Right cardiac atrium (tissue), 5 donors: ENCODE measurements around the gene EIF2B4. TPM values are rescaled to one million over a fixed set of nuclear protein-coding genes. Genes with fewer than 3 reads are reported as not detected.

Experiments used
- ATAC-seq, 2 donors: fragments of 200-7000 bp; cut with Tn5 transposase; one replicate each; pipeline versions ENCODE4 v1.8.0 to v1.9.1; 2020; ENCODE audit warnings: moderate library complexity in 2 of 2, mild to moderate bottlenecking in 1 of 2
- DNase-seq, 3 donors: peaks; one replicate each; pipeline ENCODE4 v3.0.0-alpha.2; 2020
- H3K27ac ChIP-seq: one replicate; pipeline ENCODE4 v1.5.1; 2013; ENCODE audit warnings: mild to moderate bottlenecking, low read length, control low read depth, moderate library complexity
- H3K27me3 ChIP-seq: one replicate; pipeline ENCODE4 v1.6.1; 2013; ENCODE audit not compliant: control insufficient read depth, insufficient read depth
- H3K4me1 ChIP-seq: one replicate; pipeline ENCODE4 v1.6.1; 2013; ENCODE audit warnings: low read length; ENCODE audit not compliant: control insufficient read depth, insufficient read depth
- H3K4me3 ChIP-seq: one replicate; pipeline ENCODE4 v1.5.1; 2013; ENCODE audit warnings: low read length, control low read depth
- H3K9me3 ChIP-seq: one replicate; pipeline ENCODE4 v1.6.1; 2013; ENCODE audit warnings: low read length; ENCODE audit not compliant: control insufficient read depth
- WGBS: extraction: QIAGEN DNeasy Blood & Tissue Kit; methylation state at CpG from one replicate; pipeline ENCODE4 v1.1.7; 2013; 5-methylcytosine and 5-hydroxymethylcytosine counted together
- intact Hi-C, 4 donors: fragments of 100-400 bp; cut with DNase I; formaldehyde crosslinking; loops; one replicate each; pipeline versions ENCODE4 v1.11.0 to v1.14.0; 2022 to 2023
- long read RNA-seq, 4 donors: library from polyadenylated mRNA; unstranded; transcript quantifications; one replicate each; pipeline ENCODE4 v2.0.0, GENCODE V29; 2020 to 2021
- polyA plus RNA-seq: library from polyadenylated mRNA; stranded (reverse); fragments of 200-250 nt; gene quantifications from one replicate; pipeline ENCODE4 v1.2.3, GENCODE V29; 2013
- total RNA-seq, 4 donors: library from RNA; stranded (reverse); fragmentation: NEBNext Ultra II Directional; extraction: Animal tissue kit (Norgen Biotek cat#: 25700); gene quantifications; one replicate each; pipeline ENCODE4 v1.2.1, GENCODE V29; 2021
- donor health status: healthy with polysubstance abuse.
- donor health status: DM: no; HTN: yes; CAD: no.
- donor health status: DM: no; HTN: no; CAD: no.
- donor health status: DM: no; HTN: yes; CAD: no; lungs with severe emphysema.
- donor health status: DM: yes; HTN: yes; CAD: no.

Gene EIF2B4
- total RNA-seq (10 to 100 TPM; 31.8 to 36.0 (median 33.9) TPM), polyA plus RNA-seq (31.2 TPM)
- long read RNA-seq, donor 1, transcript EIF2B4-205 (13 exons, 1,608 nt) = minor isoform, 41 of 105 reads
- long read RNA-seq, donor 1, transcript EIF2B4-201 (13 exons, 1,792 nt) = major isoform, 49 of 105 reads
- long read RNA-seq, donor 1, partial matches to known transcripts = 1 of 105 reads
- long read RNA-seq, donor 1, other reads (novel, unspliced or antisense) = 9 of 105 reads
- long read RNA-seq, donor 2, transcript EIF2B4-201 (13 exons, 1,792 nt) = major isoform, 26 of 52 reads
- long read RNA-seq, donor 2, transcript EIF2B4-205 (13 exons, 1,608 nt) = minor isoform, 16 of 52 reads
- long read RNA-seq, donor 2, partial matches to known transcripts = 1 of 52 reads
- long read RNA-seq, donor 2, other reads (novel, unspliced or antisense) = 6 of 52 reads
- long read RNA-seq, donor 3, transcript EIF2B4-205 (13 exons, 1,608 nt) = minor isoform, 77 of 266 reads
- long read RNA-seq, donor 3, transcript EIF2B4-201 (13 exons, 1,792 nt) = major isoform, 123 of 266 reads
- long read RNA-seq, donor 3, partial matches to known transcripts = 12 of 266 reads
- long read RNA-seq, donor 3, other reads (novel, unspliced or antisense) = 46 of 266 reads
- long read RNA-seq, donor 4, transcript EIF2B4-201 (13 exons, 1,792 nt) = major isoform, 20 of 51 reads
- long read RNA-seq, donor 4, transcript EIF2B4-205 (13 exons, 1,608 nt) = minor isoform, 17 of 51 reads
- long read RNA-seq, donor 4, partial matches to known transcripts = 2 of 51 reads
- long read RNA-seq, donor 4, other reads (novel, unspliced or antisense) = 10 of 51 reads

- H3K27ac ChIP-seq = peak within 1 kb of the TSS; percentile 75
- no peaks in the 10 kb centered on the region for H3K27me3 ChIP-seq
- H3K4me3 ChIP-seq = peak within 1 kb of the TSS; percentile 70
- intact Hi-C loops = no loop called here
- DNase-seq (peak; percentile 99 to 100 (median 100)), ATAC-seq (peak; percentile 96 to 97)
- no peaks in the 10 kb centered on the region for H3K9me3 ChIP-seq
- WGBS = under 1% methylated on average over 85 of the region's 85 CpGs
- H3K4me1 ChIP-seq = peaks cover 3% of the 10 kb centered on the region
Measured at GRCh38 chr2:27370026-27370815, at the start of gene EIF2B4, which contains the start of gene SNX17. TSS of gene EIF2B4 (minus strand) at chr2:27370338. CDS start at chr2:27370314, 24 bp downstream. TSS of gene SNX17 (plus strand) at chr2:27370616. CDS start at chr2:27370744, 128 bp downstream.

- Histone ChIP-seq H3K4me3 (no peak overlapping the region), H3K4me1 (no peaks in the 10 kb centered on the region), H3K9me3 (no peaks in the 10 kb centered on the region), H3K27me3 (no peaks in the 10 kb centered on the region), H3K27ac (no peak overlapping the region)
- WGBS = 93% methylated on average over 6 of the region's 6 CpGs
- ATAC-seq (no peak), DNase-seq (no peak)
- intact Hi-C loops = no loop called here
Measured at GRCh38 chr2:27416151-27416550, 46.0 kb upstream of the EIF2B4 start.

GRCh38 chr2:27412419-27413152 is 42.4 kb upstream of the EIF2B4 start:
- H3K9me3 ChIP-seq = no peaks in the 10 kb centered on the region
- H3K27me3 ChIP-seq = no peaks in the 10 kb centered on the region
- H3K4me3 ChIP-seq = no peak overlapping the region
- DNase-seq (no peak), ATAC-seq (no peak)
- WGBS = 84% methylated on average over 9 of the region's 9 CpGs
- no peak overlapping the region for H3K27ac ChIP-seq
- no peaks in the 10 kb centered on the region for H3K4me1 ChIP-seq
- intact Hi-C loops = no loop called here

- peak within 1 kb of the TSS; percentile 85 for H3K4me3 ChIP-seq
- H3K27ac ChIP-seq = peak within 1 kb of the TSS; percentile 65
- H3K9me3 ChIP-seq = no peaks in the 10 kb centered on the region
- no peaks in the 10 kb centered on the region for H3K27me3 ChIP-seq
- intact Hi-C loops = no loop called here
- under 1% methylated on average over 82 of the region's 82 CpGs for WGBS
- ATAC-seq (peak; percentile 99 to 100), DNase-seq (peak; percentile 95 to 98 (median 98))
- H3K4me1 ChIP-seq = no peaks in the 10 kb centered on the region
Measured at GRCh38 chr2:27409321-27410073, 39.4 kb upstream of the EIF2B4 start, which contains the start of gene PPM1G. TSS of gene PPM1G (minus strand) at chr2:27409591. CDS start at chr2:27409422, 169 bp downstream.

GRCh38 chr2:27408601-27409320 is 38.6 kb upstream of the EIF2B4 start:
- intact Hi-C loops = no loop called here
- ATAC-seq (peak; percentile 53 to 61), DNase-seq (peak in 1 of 3 donors; percentile 69)
- H3K4me1 ChIP-seq = no peaks in the 10 kb centered on the region
- peak overlapping the region; percentile 65 for H3K27ac ChIP-seq
- no peaks in the 10 kb centered on the region for H3K27me3 ChIP-seq
- H3K9me3 ChIP-seq = no peaks in the 10 kb centered on the region
- under 1% methylated on average over 33 of the region's 33 CpGs for WGBS
- H3K4me3 ChIP-seq = peak overlapping the region; percentile 85

- H3K27ac ChIP-seq = no peak overlapping the region
- intact Hi-C loops = no loop called here
- no peaks in the 10 kb centered on the region for H3K4me1 ChIP-seq
- no peak for DNase-seq
- WGBS = 55% methylated on average over 16 of the region's 16 CpGs
- ATAC-seq = no peak
- no peaks in the 10 kb centered on the region for H3K9me3 ChIP-seq
- H3K4me3 ChIP-seq = peak overlapping the region; percentile 85
- no peaks in the 10 kb centered on the region for H3K27me3 ChIP-seq
Measured at GRCh38 chr2:27407798-27408491, 37.8 kb upstream of the EIF2B4 start.

- DNase-seq (no peak), ATAC-seq (no peak)
- Histone ChIP-seq H3K27me3 (no peaks in the 10 kb centered on the region), H3K4me1 (no peaks in the 10 kb centered on the region), H3K4me3 (no peak overlapping the region), H3K27ac (no peak overlapping the region), H3K9me3 (no peaks in the 10 kb centered on the region)
- 97% methylated on average over 2 of the region's 2 CpGs for WGBS
- intact Hi-C loops = no loop called here
Measured at GRCh38 chr2:27400348-27401135, 30.4 kb upstream of the EIF2B4 start.

- no peaks in the 10 kb centered on the region for H3K4me1 ChIP-seq
- H3K27ac ChIP-seq = no peak overlapping the region
- intact Hi-C loops = no loop called here
- 96% methylated on average over 5 of the region's 5 CpGs for WGBS
- no peak for ATAC-seq
- H3K4me3 ChIP-seq = no peak overlapping the region
- DNase-seq = no peak
- no peaks in the 10 kb centered on the region for H3K9me3 ChIP-seq
- H3K27me3 ChIP-seq = no peaks in the 10 kb centered on the region
Measured at GRCh38 chr2:27398962-27399361, 28.8 kb upstream of the EIF2B4 start.
